ENCODE data around the gene PAN3.

DNA sequence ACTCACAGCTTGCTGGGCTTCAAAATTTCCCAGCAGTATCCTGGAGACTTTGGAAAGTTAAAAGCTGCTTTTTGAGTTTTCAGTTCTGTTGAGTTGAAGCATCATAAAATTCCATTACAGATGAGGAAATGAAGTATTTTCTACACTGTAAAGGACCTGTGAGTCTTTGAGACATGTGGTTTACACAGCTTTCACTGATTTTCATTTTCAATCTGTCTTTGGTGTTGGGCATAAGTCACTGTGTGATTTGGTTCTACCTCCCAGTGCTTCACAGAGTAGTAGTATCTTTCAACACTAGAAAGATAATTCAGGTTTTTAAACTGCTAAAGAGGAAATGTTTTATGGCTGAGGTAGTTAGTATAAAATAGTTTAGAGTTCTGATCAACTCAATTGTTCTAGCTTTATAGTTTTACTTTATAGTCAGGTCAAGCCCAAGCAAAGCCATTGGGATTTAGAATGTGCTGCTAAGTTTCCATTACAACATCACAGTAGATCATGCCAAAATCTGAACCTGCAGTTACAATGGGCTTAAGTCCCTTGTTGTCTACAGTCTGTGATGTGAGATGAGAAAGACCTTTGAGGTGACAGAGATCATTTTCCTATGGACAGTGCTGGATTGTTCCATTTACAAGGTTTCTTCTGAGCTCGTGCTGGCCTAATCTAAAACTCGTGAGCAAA is 195.0 kb downstream of the PAN3 start:
- TF ChIP-seq POLR2A (IDR thresholded peaks at IDR 0.05), result no peak
- TF ChIP-seq, protein P1, sequence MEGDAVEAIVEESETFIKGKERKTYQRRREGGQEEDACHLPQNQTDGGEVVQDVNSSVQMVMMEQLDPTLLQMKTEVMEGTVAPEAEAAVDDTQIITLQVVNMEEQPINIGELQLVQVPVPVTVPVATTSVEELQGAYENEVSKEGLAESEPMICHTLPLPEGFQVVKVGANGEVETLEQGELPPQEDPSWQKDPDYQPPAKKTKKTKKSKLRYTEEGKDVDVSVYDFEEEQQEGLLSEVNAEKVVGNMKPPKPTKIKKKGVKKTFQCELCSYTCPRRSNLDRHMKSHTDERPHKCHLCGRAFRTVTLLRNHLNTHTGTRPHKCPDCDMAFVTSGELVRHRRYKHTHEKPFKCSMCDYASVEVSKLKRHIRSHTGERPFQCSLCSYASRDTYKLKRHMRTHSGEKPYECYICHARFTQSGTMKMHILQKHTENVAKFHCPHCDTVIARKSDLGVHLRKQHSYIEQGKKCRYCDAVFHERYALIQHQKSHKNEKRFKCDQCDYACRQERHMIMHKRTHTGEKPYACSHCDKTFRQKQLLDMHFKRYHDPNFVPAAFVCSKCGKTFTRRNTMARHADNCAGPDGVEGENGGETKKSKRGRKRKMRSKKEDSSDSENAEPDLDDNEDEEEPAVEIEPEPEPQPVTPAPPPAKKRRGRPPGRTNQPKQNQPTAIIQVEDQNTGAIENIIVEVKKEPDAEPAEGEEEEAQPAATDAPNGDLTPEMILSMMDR (IDR thresholded peaks at IDR 0.05), result no peak
